Inferior parietal cortex (tissue), 1 donor: ENCODE data around the gene PPP1CA.

Experiments used
- DNase-seq: peaks from one replicate; pipeline ENCODE4 v3.0.0-alpha.2; 2016; ENCODE audit errors: extremely low spot score

Gene PPP1CA

GRCh38 chr11:67418476-67419281 lies 17.0 kb upstream of the PPP1CA start:
- DNase-seq = no peak

DNA sequence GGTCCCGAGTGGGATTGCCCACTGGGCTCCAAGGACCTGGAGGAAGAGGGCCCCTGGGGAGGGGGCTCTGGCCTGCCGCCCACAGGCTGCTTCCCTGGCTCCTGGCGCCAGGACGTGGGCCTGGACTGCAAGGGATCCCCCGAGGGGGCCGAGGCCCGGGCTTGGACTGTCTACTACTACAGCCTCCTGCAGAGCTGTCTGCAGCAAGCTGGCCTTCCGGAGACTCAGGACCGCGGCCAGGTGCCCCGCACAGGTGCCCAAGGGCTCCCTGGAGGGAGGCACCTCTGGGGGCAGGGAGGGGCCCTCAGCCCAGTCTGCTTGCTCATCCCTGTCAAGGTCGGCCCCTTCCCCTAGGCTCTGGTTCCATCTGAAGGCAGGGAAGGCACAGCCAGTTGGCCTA lies 15.8 kb upstream of the PPP1CA start:
- no peak for DNase-seq

GRCh38 chr11:67416416-67417335 lies 15.0 kb upstream of the PPP1CA start:
- no peak for DNase-seq

GRCh38 chr11:67415501-67416304 lies 14.0 kb upstream of the PPP1CA start, which contains the start of gene CARNS1:
Gene CARNS1 (plus strand): TSS chr11:67415678. CDS start chr11:67416200, 522 bp downstream.
- DNase-seq = no peak

DNA sequence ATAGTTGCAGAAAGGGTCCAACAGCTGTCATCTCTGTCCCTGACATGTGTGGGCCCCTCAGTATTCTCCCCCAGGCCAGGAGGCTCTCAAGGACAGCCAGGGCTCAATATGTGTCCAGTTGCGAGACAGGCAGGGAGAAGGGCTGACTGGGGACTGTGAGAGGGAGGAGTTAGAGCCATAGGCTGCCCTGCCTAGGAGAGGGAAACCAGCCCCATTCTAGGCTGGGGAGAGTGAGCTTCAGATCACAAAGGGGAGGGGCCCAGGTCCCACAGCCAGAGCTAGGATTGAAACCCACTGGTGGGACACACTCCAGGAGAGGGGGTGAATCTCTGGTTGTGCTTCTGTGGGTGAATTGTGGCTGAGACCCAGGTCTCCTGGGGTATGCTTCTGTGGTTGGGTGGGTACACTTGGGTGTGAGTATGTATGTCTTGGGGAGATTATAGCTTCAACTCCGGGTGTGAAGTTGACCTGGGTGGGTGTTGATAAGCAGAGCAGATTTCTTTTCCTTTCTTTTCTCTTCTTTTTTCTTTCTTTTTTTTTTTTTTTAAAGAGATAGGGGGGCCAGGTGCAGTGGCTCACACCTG lies 11.7 kb upstream of the PPP1CA start:
- DNase-seq = no peak

DNA sequence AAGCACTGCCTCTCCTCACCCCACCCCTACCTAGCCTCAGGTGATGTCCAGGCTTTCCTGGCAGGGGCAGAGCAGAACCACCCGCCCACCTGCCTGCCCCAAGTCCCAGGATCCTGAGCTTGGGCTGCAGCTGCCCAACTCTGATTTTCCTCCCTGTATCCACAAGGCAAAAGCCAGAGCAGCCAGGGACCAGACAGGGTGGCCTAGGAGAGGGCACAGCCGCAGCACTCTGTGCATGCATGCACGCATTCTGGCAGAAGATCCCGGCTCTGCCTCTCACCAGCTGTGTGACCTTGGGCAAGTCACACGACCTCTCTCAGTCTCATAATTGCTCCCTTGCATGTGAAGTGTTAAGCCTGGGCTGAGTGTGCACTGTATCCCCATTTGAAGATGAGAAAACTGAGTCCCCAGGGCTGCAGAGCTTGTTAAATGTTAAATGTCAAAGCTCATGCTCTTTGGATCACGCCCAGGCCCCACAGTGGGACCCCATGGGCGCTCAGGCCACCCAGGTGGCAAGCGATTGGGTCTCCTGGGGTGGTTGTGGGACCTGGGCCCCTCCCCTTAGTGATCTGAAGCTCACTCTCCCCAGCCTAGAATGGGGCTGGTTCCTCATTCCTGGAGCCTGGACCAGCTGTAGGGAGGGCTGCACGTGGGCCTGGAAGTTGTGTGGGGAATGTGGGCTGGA lies 11.0 kb upstream of the PPP1CA start:
- no peak for DNase-seq

DNA sequence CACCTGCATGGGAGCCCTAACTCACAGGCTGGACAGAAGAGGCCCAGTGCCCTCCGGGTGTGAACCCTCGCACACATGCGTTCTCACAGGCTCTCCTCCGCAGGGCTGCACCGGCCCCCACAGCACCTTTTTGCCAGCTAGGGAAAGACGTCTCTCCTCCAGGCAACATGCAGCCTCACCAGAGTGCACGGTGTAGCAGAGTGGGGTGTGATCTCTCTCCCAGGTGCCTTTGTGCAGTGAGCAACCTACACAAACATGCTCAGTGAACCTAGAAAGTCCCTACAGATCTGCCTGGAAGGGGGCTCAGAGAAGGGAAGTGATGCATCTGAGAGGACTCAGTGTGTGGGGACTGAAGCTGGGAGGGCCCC lies 10.1 kb upstream of the PPP1CA start:
- DNase-seq = no peak

DNA sequence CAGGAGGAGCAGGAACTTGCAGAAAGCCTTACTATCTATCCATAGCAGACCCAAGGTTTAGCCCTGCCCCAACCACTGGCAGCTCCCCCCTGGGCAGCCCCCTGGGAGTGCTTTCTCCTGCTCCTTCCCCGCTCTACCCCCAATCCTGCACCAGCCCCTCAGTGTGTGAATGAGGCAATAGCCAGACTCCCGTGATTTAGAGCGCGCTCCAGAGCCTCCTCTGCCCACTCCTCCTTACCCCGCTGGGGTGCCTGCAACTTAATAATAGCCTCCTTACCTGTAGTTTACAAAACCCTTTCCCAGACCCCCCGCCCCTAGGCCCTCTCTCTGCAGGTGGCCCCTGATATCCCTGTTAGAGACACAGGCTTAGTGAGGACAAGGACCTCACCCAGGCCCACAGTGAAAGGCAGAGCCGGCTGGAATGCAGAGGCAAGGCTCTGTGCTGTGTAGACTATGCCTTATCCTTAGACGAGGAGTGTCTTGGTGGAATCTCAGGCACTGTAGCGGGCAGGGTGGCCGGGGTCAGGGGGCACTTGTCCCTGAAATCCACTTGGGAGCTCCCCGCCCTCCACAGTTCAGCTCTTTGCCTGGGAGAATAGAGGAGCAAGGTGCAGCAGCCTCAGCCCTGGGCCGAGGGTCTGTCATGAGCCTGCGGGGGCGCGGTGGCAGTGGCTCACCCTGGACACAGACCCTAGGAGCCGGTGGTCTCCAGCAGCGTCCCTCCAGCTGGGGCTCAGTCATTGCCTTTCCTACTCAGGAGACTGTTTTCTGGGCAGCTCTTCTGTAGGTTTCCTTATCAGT lies 9.5 kb upstream of the PPP1CA start:
- no peak for DNase-seq

- peak; percentile 79 for DNase-seq
Observed at GRCh38 chr11:67410369-67410831, 8.7 kb upstream of the PPP1CA start.

DNA sequence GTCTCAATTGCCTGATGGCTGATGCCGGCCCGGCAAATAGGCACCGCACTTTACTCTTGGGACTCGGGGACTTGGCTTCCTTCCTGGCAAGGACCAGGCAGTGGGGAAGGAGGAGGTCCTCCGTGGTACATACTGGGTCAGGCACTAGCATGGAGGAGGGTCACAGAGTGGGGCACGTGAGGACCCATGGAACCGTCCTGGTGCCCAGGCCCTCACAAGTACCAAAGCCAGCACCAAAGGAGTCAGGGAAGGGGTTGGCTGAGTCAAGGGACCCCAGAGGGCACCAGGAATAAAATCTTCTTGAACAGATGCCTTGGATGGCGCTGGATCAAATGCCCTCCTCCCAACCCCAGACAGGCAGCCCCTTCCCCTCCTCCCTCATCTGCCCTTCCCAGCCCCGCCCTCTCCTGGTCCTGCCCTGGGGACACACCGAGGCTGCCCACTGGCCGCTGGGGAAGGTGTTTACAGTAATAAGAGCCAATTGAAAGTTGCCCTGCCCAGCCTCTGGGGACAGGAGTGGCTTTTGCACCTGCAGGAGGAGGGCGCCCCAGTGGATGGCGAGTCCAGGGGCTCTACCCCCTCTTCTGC lies 8.2 kb upstream of the PPP1CA start:
- DNase-seq = no peak

GRCh38 chr11:67409261-67409666 lies 7.6 kb upstream of the PPP1CA start:
- DNase-seq = no peak

DNA sequence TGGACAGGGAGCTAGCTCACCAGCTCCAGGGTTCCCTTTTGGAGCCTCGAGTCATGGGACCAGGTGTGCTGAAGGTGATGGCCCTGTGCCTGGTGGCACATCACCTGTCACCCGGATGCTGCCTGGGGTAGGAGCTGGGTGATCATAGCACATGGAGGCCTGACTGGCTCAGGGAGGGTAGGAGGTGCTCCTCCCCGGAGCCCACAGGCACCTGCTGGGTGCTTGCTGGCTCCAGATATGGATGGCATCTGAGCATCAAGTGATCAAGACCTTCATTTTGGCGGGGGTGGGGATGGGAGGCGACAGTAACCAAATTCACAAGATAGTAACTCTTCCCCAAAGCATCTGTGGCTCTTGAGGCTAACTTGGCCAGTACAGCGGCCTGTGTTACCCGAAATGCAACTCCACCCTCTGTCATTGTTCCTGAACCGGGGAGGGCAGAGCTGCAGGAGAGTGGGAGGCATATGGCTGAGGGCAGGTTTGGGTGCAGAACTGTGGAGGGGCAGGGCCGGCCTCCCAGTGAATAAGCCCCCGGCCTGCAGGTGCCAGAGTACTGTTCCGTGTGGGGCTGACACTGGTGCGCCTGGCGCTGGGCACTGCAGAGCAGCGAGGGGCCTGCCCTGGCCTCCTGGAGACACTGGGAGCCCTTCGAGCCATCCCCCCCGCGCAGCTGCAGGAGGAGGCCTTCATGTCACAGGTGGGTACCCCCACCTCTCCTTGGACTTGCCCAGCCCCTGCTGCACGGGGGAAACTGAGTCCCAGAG lies 7.0 kb upstream of the PPP1CA start:
- no peak for DNase-seq

GRCh38 chr11:67407688-67408163 lies 6.1 kb upstream of the PPP1CA start:
- no peak for DNase-seq

DNA sequence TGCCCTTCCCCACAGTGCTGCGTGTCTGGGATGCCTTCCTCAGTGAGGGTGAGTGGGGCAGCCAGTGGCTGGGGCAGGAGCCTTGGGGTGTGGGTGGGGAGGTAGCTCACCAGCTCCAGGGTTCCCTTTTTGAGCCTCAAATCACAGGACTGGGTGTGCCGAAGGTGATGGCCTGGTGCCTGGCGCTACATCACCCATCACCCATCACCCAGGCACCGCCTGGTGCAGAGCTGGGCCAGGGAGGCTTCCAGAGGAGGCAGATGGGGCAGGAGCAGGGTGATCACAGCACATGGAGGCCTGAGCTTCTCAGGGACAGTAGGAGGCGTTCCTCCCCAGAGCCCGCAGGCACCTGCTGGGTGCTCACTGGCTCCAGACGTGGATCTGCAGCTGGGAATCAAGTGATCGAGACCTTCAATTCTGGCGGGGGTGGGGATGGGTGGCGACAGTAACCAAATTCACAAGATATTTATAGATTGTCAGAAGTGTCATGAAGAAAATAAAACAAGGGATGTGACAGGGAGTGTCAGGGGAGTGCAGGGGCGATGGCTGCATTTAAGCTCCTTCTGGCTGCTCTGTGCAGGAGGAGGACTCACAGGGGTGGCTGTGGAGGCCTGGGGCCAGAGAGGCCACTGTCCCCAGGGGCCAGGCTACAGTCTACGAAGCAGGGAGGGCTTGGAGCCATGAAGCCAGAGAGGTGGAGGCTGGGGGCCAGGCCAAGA lies 5.5 kb upstream of the PPP1CA start:
- no peak for DNase-seq

DNA sequence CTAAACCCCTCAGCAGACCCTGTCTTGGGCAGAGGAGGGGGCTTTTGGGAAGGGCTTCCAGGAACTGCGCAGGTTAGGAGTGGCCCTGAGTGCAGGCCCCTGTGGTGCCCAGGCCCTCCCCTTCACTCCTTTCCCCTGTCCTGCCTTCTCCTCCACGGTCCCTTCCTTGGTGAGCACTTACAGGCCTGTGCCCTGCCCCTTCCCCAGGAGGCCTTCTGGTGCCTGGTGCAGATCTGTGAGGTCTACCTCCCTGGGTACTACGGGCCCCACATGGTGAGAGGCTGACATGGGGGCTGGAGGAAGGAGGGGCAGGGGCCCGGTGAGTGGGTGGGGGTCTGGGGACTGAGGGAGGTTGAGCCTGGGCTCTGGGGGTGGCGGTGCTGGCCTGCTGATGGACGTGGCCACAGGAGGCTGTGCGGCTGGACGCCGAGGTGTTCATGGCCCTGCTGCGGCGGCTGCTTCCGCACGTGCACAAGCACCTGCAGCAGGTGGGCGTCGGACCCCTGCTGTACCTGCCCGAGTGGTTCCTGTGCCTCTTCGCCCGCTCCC lies 4.8 kb upstream of the PPP1CA start:
- no peak for DNase-seq

DNA sequence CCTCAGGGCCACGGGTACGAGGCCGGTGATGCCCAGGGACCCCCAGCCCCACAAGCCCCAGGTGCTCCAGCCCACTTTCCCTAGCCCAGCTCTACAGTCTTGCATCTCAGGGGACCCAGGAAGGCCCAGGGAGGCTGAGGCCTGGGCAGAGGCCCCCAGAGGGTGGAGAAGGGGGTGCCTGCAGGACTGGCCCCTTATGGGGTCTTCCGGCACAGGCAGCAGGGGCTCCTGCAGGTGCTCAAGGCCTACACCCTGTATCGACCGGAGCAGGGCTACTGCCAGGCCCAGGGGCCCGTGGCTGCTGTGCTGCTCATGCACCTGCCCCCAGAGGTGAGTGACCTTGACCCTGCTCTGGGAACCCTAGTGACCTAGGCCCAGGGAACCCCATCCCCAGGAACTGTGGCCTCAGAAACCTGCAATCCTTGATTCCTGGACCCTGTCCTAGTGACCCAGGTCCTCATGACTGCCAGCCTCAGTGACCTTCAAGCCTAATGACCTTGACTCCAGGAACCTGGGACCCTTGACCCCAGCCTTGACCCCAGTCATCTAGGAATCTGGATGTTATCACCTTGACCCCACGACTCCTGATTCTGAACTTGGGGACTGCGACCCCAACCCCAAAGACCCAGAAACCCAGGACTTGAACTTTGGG lies 4.2 kb upstream of the PPP1CA start:
- DNase-seq = no peak

DNA sequence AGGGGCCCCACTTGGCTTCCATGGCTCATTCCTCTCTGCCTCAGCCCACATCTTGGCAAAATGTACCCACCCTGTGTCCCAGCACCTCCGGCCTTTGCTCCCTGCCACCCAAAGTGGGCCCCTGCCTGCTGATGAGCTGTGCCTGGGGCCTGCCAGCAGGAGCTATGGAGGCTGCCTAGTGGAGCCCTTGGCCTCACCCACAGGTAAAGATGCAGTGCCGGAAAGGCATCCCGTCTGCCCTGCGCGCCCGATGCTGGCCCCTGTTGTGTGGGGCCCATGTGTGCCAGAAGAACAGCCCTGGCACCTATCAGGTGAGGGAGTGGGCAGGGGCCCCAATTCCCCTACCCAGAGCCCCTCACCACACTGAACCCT lies 3.5 kb upstream of the PPP1CA start:
- no peak for DNase-seq
